ENCODE results near the gene DPH6.

DNA sequence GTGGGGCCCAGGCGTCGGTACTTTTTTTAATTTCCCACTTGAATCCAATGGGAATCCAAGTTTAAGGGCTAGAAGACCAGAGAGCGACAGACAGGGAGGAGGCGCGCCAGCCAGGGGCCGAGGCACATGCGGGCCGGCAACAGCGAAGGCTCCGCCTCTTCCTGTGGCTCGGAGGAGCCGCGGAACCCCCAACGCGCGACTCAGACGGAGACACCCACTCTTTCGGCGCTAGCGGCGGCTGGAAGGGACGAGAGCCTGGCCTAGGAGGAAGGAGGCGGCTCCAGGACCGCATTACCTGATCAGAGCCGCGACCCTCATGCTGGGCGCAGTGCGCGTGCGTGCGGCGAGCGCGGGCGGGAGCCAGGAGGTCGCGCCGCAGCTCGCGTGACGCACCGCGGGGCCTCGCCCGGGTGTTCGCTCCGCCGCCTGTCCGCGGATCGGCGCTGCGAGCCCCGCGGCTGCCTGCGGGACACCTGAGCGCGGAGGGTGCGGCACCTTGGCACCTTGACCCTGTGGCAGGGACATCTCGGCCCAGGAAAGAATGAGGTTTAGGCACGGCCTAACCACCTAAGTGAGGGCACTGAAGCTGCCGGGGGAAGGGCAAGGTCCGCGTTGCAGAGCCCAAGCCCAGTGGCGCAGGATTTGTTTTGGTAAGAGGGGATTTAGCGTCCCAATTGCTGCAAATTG, at the start of gene DPH6:
- TF ChIP-seq, protein P1, sequence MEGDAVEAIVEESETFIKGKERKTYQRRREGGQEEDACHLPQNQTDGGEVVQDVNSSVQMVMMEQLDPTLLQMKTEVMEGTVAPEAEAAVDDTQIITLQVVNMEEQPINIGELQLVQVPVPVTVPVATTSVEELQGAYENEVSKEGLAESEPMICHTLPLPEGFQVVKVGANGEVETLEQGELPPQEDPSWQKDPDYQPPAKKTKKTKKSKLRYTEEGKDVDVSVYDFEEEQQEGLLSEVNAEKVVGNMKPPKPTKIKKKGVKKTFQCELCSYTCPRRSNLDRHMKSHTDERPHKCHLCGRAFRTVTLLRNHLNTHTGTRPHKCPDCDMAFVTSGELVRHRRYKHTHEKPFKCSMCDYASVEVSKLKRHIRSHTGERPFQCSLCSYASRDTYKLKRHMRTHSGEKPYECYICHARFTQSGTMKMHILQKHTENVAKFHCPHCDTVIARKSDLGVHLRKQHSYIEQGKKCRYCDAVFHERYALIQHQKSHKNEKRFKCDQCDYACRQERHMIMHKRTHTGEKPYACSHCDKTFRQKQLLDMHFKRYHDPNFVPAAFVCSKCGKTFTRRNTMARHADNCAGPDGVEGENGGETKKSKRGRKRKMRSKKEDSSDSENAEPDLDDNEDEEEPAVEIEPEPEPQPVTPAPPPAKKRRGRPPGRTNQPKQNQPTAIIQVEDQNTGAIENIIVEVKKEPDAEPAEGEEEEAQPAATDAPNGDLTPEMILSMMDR (IDR thresholded peaks at IDR 0.05): no peak
- TF ChIP-seq POLR2A (IDR thresholded peaks at IDR 0.05; ENCODE audit: low read length) (peak; percentile 50), CHD2 (IDR thresholded peaks at IDR 0.05; ENCODE audit: low read length, partially characterized antibody) (no peak)

Data from A549 (cell line).